ENCODE measurements around the gene GNAT1. TPM values are rescaled to one million over a fixed set of nuclear protein-coding genes. Genes with fewer than 3 reads are reported as not detected.
"Not testable (repeated sequence)": the region's sequence is repeated elsewhere in the genome, so short reads cannot be mapped to it uniquely, and the experiment has no call there.

The GNAT1 gene
- polyA plus RNA-seq, 4 donors: not detected

- DNase-seq (ENCODE audit: low read depth in 4 of 4, low spot score in 3 of 4): no peak
Measured at GRCh38 chr3:50217681-50218080, 26.3 kb downstream of the GNAT1 start.

- no peak for DNase-seq (ENCODE audit: low read depth in 4 of 4, low spot score in 3 of 4)
Measured at GRCh38 chr3:50218448-50218847, 27.0 kb downstream of the GNAT1 start.

GRCh38 chr3:50219285-50219684 is 27.9 kb downstream of the GNAT1 start:
- no peak for DNase-seq (ENCODE audit: low read depth in 4 of 4, low spot score in 3 of 4)

DNA sequence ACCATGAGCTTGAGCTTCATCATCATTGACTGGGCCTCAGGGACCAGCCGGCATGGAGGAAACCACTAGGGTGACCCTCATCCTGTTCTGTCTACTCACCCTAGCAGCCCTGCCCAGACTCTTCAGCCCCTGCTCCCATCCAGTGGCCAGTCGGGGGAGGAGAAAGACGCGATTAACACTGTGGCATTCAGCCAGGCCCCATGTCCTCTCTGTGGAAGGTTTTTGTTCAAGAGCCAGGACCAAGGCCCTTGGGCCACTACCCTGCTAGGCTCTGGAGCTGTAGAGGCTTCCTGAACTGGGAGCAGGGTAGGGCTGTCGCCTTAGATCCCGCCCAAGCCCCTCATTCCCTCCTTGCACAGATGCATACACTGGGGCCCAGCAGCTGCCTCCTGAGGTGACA is 28.7 kb downstream of the GNAT1 start:
- DNase-seq (ENCODE audit: low read depth in 4 of 4, low spot score in 3 of 4): no peak

GRCh38 chr3:50221051-50221410 is 29.6 kb downstream of the GNAT1 start:
- no peak for DNase-seq (ENCODE audit: low read depth in 4 of 4, low spot score in 3 of 4)

DNA sequence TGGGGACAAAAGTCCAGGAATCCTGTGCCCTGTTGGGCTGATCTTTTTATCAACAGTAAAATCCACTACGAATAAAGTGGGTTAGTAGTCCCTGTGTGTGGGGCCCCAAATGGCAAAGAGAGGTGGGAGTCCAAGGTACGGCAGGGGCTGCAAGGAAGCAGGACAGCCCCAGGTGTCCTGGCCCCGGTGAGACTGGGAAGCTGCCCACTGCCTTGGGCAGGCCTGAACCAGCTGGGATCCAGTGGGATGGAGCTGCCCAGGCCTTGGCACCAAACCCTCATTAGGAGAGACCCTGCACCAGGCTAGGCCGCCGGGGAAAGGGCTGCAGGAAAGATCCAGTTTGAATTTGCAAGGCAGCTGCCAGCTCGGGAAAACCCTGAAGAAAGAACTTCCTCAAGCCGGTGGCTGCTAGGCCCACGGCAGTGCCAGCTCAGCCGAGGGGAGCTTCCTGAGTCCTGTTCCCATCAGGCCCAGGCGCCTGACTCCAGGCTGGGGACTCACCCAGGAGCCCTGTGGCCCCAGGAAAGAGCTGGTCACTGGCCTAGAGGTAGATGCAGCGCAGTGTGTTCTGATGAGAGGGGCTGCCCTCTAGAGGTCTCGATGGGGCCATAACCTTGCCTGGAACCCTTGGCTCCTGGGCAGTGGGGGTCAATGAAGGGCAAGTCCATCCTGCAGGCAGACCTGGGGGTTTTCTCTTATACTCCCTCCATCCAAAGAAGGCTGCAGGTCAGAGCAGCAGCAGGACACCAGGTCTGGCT is 30.2 kb downstream of the GNAT1 start:
- no peak for DNase-seq (ENCODE audit: low read depth in 4 of 4, low spot score in 3 of 4)

DNA sequence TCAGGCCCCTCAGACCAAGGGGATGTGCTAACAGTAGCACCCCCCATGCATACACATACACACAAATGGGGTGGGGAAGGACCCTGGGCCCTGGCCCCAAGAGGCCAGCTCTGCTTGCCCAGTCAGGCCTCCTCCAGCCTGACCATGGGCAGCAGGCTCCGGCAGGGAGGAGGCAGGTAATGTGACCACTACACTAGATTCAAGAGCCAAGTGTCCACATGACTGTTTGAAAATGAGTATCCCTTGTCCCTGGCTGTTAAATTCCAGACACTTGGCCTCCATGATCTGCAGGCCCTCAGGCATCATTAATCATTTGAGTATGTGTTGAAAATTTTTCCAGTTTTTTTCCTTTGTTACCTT is 30.7 kb downstream of the GNAT1 start:
- no peak for DNase-seq (ENCODE audit: low read depth in 4 of 4, low spot score in 3 of 4)

DNA sequence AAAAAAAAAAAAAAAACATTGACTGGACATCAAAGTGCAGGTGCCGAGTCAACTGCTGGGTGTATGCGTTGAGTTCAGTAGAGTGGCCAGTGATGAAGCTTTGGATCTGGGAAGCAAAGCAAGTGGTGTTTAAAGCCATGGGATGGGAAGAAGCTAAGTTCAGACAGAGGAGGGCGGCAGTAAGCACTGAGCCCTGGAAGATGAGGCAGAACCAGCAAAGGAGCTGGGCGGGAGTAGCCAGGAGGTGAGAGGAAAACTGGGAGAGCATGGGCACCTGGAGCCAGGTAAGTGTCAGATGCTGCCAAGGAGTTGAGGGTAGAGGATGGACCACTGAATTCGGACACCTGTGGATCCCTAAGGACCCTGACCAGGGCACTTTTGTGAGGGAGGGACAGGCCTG is 33.2 kb downstream of the GNAT1 start:
- no peak for DNase-seq (ENCODE audit: low read depth in 4 of 4, low spot score in 3 of 4)

- no peak for DNase-seq (ENCODE audit: low read depth in 4 of 4, low spot score in 3 of 4)
Measured at GRCh38 chr3:50226888-50227389, 35.5 kb downstream of the GNAT1 start.

- DNase-seq (ENCODE audit: low read depth in 4 of 4, low spot score in 3 of 4): peak in 3 of 4 donors; percentile 90 to 91 (median 91)
Measured at GRCh38 chr3:50227390-50228183, 36.2 kb downstream of the GNAT1 start.

DNA sequence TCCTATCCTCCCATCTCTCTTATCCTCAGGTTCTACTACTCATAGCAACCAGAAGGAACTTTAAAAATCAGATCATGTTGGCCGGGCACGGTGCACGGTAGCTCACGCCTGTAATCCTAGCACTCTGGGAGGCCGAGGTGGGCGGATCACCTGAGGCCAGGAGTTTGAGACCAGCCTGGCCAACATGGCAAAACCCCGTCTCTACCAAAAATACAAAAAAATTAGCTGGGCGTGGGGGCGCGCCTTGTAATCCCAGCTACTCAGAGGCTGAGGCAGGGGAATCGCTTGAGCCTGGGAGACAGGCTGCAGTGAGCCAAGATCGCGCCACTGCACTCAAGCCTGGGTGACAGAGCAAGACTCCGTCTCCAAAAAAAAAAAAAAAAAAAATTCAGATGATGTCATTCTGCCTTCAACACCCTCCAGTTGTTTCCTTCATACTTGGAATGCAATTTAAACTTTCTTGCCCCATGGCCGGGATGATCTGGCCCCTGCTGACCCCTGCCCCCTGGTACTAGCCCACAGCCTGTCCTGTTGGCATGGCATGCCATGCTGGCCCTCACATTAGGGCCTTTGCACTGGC is 36.9 kb downstream of the GNAT1 start:
- DNase-seq (ENCODE audit: low read depth in 4 of 4, low spot score in 3 of 4): not testable (repeated sequence)

DNA sequence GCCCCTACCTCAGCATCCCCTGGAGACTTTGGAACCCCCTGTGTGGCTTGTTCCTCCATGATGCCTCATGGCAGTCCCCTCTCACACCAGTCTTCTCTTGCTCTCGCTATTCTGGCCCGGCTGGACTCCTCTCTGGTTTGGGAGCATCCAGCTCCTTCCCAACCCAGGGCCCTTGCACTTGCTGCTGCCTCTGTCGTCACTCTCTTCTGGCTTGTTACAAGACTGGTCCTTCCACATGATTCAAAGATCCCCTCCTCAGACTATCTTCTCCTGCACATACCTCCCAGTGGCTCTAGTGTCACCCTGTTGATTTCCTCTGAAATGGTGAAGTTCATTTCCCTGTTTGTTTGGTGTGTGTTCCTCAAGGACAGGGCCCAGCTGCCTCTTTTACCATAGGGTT is 38.1 kb downstream of the GNAT1 start:
- DNase-seq (ENCODE audit: low read depth in 4 of 4, low spot score in 3 of 4): no peak

- DNase-seq (ENCODE audit: low read depth in 4 of 4, low spot score in 3 of 4): no peak
Measured at GRCh38 chr3:50230104-50230793, 38.8 kb downstream of the GNAT1 start.

DNA sequence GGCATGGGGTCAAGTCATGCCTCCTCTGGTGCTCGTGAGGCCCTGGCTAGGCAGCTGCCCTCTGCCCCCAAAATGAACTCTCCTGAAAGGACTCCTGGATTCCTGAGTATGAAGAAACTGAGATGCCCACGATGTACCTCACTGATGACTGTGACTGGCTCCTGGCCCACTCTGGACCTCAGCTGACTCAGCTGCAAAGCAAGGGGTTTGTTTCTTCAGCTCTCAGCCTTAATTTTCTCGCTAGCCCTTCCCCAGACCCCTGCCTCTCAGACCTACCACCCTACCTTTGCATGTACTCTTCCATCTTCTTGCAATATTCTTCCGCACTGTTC is 39.4 kb downstream of the GNAT1 start:
- DNase-seq (ENCODE audit: low read depth in 4 of 4, low spot score in 3 of 4): no peak

GRCh38 chr3:50231581-50231980 is 40.2 kb downstream of the GNAT1 start:
- DNase-seq (ENCODE audit: low read depth in 4 of 4, low spot score in 3 of 4): no peak

DNA sequence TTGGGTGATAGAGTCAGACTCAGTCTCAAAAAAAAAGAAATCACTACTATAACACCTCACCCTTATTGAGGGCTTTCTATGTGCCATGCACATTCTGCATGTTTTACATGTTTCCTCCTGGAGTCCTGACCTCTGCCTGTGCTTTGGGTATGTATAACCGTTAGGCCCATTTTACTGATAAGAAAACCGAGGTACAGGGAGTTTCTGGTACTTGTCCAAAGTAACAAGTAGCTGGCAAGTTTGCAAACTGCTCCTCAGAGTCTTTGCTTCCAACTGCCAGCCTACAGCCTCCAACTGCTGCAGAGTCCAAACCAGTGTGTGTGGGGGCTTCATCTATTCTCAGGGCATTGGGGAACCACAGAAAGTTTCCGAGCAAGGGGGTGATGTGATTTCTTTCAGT is 40.9 kb downstream of the GNAT1 start:
- no peak for DNase-seq (ENCODE audit: low read depth in 4 of 4, low spot score in 3 of 4)

DNA sequence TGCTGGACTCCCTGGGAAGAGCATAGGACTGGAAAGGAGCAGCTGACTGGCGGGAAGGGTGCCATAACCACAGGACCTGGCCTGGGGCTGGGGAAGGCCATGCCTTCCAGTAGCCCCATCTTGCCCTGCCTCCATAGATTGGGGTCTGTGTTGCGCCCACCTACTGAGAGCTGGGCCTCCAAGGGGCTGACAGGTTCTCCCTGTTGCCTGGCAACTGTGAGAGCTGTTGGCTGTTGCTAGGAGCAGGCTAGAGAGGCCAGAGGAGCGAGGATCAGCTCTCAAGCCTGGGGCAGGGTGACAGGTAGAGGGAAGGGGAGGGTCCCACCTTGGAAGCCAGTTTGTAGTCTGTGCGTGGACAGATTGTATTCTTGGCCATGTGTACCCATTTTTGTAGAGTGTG is 41.8 kb downstream of the GNAT1 start:
- DNase-seq (ENCODE audit: low read depth in 4 of 4, low spot score in 3 of 4): no peak

DNA sequence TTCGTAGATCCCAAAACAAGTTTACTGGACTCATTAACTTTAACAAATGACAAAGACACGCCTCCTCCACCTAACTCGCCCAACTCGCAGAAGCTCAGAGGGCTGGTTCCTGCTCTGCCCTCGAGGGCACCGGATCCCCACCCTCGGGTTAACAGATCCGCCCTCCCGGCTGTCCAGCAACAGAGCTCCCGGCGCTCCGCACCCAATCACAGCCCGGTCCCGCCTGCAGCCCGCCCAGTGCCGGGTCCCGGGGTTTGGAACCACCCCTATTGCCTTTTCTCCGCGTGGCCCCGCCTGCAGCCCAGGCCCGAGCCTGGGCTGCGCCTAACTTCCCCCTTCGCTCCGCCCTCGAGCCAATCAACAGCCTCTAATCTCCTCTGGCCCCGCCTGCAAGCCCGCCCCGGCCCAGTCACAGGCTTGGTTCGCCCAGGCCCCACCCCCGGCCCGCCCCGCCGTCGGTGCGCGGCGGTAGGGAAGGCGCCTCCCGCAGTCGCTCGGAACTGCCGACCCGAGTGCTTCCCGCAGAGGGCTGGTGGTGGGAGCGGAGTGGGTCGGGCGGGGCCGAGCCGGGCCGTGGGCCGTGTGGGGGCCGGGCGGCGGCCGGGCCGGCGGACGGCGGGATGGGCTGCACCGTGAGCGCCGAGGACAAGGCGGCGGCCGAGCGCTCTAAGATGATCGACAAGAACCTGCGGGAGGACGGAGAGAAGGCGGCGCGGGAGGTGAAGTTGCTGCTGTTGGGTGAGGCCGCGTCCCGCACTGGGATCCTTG is 44.5 kb downstream of the GNAT1 start, which contains the start of gene GNAI2:
TSS of gene GNAI2 (plus strand) at position 489 of the 768 bp plus-strand sequence. CDS start at position 621, 132 bp downstream.
- DNase-seq (ENCODE audit: low read depth in 4 of 4, low spot score in 3 of 4): peak; percentile 93 to 97 (median 96)

DNA sequence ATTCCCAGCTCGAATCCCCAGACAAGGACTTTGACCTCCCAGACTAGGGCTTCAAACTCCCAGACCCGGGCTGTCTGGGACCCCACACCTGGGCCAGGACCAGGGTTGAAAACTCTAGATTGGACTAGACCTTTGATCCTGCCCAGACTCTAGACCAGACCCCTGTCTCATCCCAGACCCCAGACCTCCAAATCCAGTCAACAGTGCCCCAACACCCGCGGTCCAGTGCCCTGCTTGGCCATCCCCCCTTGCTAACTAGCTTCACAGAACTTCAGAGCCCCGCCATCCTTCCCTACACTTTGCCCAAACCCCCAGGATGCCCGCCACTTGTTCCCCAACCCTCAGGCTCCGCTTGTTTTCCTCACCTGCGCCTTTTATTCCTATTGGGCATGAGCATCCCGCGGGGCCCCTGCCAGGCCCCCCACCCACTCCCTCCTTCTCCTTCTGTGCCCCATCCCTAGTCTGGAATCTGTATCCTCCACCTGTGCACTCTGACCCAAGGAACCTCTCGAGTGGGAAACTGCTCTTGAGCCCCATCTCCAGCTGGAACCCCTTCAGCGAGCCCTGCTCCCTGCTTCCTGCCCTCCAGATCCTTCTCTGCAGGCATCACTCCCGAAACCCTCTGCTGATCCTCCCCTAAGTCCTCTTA is 45.2 kb downstream of the GNAT1 start:
- DNase-seq (ENCODE audit: low read depth in 4 of 4, low spot score in 3 of 4): no peak

DNA sequence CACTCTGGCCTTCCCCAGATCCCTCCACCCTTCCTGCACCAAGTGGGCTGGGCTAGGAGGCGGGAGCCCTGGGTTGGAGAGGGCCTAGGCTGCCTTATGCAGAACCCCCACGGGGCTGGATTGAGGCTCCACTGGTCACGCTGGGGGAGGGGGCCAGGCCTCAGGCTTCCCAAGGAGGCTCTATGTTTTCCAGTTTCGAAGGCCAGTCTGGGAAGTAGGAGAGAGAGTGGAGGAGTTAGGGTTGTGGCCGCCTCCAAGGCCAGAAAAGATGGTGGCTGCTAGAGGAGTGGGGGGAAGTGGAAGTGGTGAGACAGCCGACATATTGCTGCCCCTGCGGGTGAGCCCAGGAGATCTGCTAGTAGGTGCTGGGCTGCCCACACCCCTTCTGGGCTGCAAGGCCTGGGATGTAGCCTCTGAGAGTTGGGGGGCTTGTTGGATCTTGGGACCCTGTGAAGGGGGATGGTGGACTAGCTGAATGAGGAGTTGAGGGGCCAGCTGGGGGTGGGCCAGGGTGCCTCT is 45.8 kb downstream of the GNAT1 start:
- no peak for DNase-seq (ENCODE audit: low read depth in 4 of 4, low spot score in 3 of 4)
